Suprapubic skin (tissue), 4 donors: ENCODE measurements around the gene CERS3.

ENCODE experiments used
- EP300 ChIP-seq: sonication (generic); formaldehyde crosslinking; IDR thresholded peaks from one replicate; pipeline ENCODE4 v1.6.1; 2017; ENCODE audit warnings: antibody characterized with exemption
- POLR2A ChIP-seq, 2 donors: fragments of 450-650 bp; IDR thresholded peaks; one replicate each; pipeline ENCODE4 v1.6.1; 2017; ENCODE audit warnings: antibody characterized with exemption in 2 of 2, mild to moderate bottlenecking in 2 of 2, moderate library complexity in 2 of 2
- POLR2AphosphoS5 ChIP-seq, 3 donors: sonication (generic); formaldehyde crosslinking; IDR thresholded peaks; one replicate each; pipeline ENCODE4 v1.6.1; 2017; ENCODE audit warnings: antibody characterized with exemption in 3 of 3
- TF ChIP-seq, protein P1 (sequence below), 2 donors: fragments of 200-600 bp in 1 of 2; fragments of 450-650 bp in 1 of 2; sonication (generic) in 1 of 2; IDR thresholded peaks; one replicate each; pipeline ENCODE4 v1.5.1; 2016 to 2019; ENCODE audit warnings: antibody characterized with exemption in 2 of 2, mild to moderate bottlenecking in 1 of 2, moderate library complexity in 1 of 2

GRCh38 chr15:100426937-100427336 lies 101.8 kb downstream of the CERS3 start:
- TF ChIP-seq, protein P1, sequence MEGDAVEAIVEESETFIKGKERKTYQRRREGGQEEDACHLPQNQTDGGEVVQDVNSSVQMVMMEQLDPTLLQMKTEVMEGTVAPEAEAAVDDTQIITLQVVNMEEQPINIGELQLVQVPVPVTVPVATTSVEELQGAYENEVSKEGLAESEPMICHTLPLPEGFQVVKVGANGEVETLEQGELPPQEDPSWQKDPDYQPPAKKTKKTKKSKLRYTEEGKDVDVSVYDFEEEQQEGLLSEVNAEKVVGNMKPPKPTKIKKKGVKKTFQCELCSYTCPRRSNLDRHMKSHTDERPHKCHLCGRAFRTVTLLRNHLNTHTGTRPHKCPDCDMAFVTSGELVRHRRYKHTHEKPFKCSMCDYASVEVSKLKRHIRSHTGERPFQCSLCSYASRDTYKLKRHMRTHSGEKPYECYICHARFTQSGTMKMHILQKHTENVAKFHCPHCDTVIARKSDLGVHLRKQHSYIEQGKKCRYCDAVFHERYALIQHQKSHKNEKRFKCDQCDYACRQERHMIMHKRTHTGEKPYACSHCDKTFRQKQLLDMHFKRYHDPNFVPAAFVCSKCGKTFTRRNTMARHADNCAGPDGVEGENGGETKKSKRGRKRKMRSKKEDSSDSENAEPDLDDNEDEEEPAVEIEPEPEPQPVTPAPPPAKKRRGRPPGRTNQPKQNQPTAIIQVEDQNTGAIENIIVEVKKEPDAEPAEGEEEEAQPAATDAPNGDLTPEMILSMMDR (IDR thresholded peaks at IDR 0.05) = no peak
- TF ChIP-seq EP300 (no peak), POLR2A (IDR thresholded peaks at IDR 0.05) (no peak), POLR2AphosphoS5 (IDR thresholded peaks at IDR 0.05) (no peak)
